NCI-H526 (cell line): ENCODE data around the gene KRT10.
"Not testable (repeated sequence)": the region's sequence is repeated elsewhere in the genome, so short reads cannot be mapped to it uniquely, and the experiment has no call there.

Experiments
- DNase-seq, 2 experiments: peaks; one replicate each; lab custom pipeline; 2025; lab: John Stamatoyannopoulos, UW

The KRT10 gene

GRCh38 chr17:40822132-40822812 lies at the start of gene KRT10:
Gene KRT10 (minus strand): TSS chr17:40822614. CDS start chr17:40822585, 29 bp downstream.
- no peak for DNase-seq

- no peak for DNase-seq
Observed at GRCh38 chr17:40871316-40871715, 48.9 kb upstream of the KRT10 start.

- no peak for DNase-seq
Observed at GRCh38 chr17:40870136-40870535, 47.7 kb upstream of the KRT10 start.

GRCh38 chr17:40866838-40867237 lies 44.4 kb upstream of the KRT10 start, which contains the start of gene KRT12:
Gene KRT12 (minus strand): TSS chr17:40867223. CDS start chr17:40867186, 37 bp downstream.
- DNase-seq = no peak

- no peak for DNase-seq
Observed at GRCh38 chr17:40864661-40865390, 42.4 kb upstream of the KRT10 start.

GRCh38 chr17:40862985-40863733 lies 40.7 kb upstream of the KRT10 start:
- no peak for DNase-seq

GRCh38 chr17:40859536-40859935 lies 37.1 kb upstream of the KRT10 start:
- no peak for DNase-seq

GRCh38 chr17:40858667-40859066 lies 36.3 kb upstream of the KRT10 start:
- not testable (repeated sequence) for DNase-seq

- no peak for DNase-seq
Observed at GRCh38 chr17:40857535-40857934, 35.1 kb upstream of the KRT10 start.

GRCh38 chr17:40854175-40854814 lies 31.9 kb upstream of the KRT10 start:
- no peak for DNase-seq

- no peak for DNase-seq
Observed at GRCh38 chr17:40852364-40852763, 29.9 kb upstream of the KRT10 start.

GRCh38 chr17:40850293-40850972 lies 28.0 kb upstream of the KRT10 start:
- peak; percentile 30 to 65 for DNase-seq

GRCh38 chr17:40849723-40850122 lies 27.3 kb upstream of the KRT10 start:
- peak; percentile 4 to 36 for DNase-seq

- no peak for DNase-seq
Observed at GRCh38 chr17:40848583-40849235, 26.3 kb upstream of the KRT10 start.

GRCh38 chr17:40846515-40847144 lies 24.2 kb upstream of the KRT10 start:
- peak; percentile 6 to 14 for DNase-seq

- DNase-seq = no peak
Observed at GRCh38 chr17:40844671-40845107, 22.3 kb upstream of the KRT10 start.

GRCh38 chr17:40843242-40843641 lies 20.8 kb upstream of the KRT10 start:
- DNase-seq = no peak

GRCh38 chr17:40841246-40841645 lies 18.8 kb upstream of the KRT10 start:
- DNase-seq = no peak

- DNase-seq = no peak
Observed at GRCh38 chr17:40839194-40839593, 16.8 kb upstream of the KRT10 start.

- DNase-seq = no peak
Observed at GRCh38 chr17:40836020-40836419, 13.6 kb upstream of the KRT10 start.

GRCh38 chr17:40833882-40834281 lies 11.5 kb upstream of the KRT10 start:
- DNase-seq = no peak
